A673 (cell line): ENCODE results near the gene TXNDC17.

ENCODE experiments used
- EZH2 ChIP-seq: fragments of 200-600 bp; sonication (generic); IDR thresholded peaks from 2 replicates; pipeline ENCODE4 v1.6.1; 2017; ENCODE audit warnings: borderline replicate concordance, low read depth, mild to moderate bottlenecking, mixed read lengths, antibody characterized with exemption, low read length; ENCODE audit not compliant: poor library complexity, severe bottlenecking
- TF ChIP-seq, protein P1 (sequence below): fragments of 300-800, 200-600 bp; sonication (generic); conservative IDR thresholded peaks from 2 replicates; pipeline ENCODE4 v1.5.1; 2017; ENCODE audit warnings: low read depth, mild to moderate bottlenecking, antibody characterized with exemption, low read length, moderate library complexity, mixed read lengths

- TF ChIP-seq, protein P1, sequence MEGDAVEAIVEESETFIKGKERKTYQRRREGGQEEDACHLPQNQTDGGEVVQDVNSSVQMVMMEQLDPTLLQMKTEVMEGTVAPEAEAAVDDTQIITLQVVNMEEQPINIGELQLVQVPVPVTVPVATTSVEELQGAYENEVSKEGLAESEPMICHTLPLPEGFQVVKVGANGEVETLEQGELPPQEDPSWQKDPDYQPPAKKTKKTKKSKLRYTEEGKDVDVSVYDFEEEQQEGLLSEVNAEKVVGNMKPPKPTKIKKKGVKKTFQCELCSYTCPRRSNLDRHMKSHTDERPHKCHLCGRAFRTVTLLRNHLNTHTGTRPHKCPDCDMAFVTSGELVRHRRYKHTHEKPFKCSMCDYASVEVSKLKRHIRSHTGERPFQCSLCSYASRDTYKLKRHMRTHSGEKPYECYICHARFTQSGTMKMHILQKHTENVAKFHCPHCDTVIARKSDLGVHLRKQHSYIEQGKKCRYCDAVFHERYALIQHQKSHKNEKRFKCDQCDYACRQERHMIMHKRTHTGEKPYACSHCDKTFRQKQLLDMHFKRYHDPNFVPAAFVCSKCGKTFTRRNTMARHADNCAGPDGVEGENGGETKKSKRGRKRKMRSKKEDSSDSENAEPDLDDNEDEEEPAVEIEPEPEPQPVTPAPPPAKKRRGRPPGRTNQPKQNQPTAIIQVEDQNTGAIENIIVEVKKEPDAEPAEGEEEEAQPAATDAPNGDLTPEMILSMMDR = no peak
- no peak for TF ChIP-seq EZH2
Measured at GRCh38 chr17:6592173-6592572, 48.7 kb upstream of the TXNDC17 start.
